HT-29 (cell line): ENCODE results near the gene SRGAP1. TPM values are rescaled to one million over a fixed set of nuclear protein-coding genes. Genes with fewer than 3 reads are reported as not detected.
A peak's percentile ranks its signal among the peaks of the same experiment; 100 is the strongest.

ENCODE experiments used
- DNase-seq: peaks from one replicate; pipeline ENCODE4 v3.0.0-alpha.2; 2015; ENCODE audit warnings: low spot score
- total RNA-seq: library from RNA; depleted of rRNA; stranded (reverse); fragments of >200 nt; shearing (Covaris generic); gene quantifications from 2 replicates; pipeline ENCODE4 v1.2.3, GENCODE V29; 2014

The SRGAP1 gene
- total RNA-seq, 1 experiment from 2014 or later, result 1.0 TPM

DNA sequence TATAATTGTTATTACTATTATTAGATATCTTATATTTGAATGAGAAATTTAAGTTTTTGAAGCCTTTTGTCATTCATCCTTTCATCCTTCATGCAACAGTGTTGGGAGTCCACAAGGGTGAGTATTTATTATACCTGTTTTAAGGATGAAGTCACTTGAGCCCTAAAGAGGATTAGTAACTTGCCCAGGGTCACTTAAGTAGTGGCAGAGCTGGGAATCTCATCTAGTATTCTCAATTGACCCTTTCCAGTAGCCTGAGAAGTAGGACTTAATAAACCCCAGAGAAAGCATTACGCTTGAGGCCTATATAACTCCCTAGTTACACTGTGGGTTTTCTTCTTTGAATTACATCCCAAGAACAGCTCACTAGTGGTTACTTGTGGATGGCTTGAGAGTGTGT, 119.8 kb downstream of the SRGAP1 start:
- no peak for DNase-seq

- no peak for DNase-seq
Observed at GRCh38 chr12:63965936-63966605, 121.6 kb downstream of the SRGAP1 start.

DNA sequence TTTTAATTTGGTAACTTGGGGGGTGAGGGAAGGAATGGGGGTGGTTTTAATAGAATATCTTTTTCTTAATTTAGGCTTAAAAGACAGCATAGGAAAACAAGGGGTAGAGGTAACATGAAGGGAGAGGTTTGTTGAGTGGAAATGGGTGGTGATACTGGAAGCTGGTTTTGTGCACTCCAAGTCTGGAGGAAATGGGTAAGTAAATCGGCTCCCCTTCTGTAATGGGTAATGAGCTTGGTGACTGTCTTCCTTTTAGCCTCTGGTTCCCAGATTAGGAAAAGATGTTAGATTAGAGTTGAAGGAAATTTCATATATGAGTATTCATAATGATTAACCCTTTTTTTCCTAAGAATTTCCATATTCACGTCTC, 122.1 kb downstream of the SRGAP1 start:
- DNase-seq, result no peak

GRCh38 chr12:63967358-63968145, 123.1 kb downstream of the SRGAP1 start:
- no peak for DNase-seq

DNA sequence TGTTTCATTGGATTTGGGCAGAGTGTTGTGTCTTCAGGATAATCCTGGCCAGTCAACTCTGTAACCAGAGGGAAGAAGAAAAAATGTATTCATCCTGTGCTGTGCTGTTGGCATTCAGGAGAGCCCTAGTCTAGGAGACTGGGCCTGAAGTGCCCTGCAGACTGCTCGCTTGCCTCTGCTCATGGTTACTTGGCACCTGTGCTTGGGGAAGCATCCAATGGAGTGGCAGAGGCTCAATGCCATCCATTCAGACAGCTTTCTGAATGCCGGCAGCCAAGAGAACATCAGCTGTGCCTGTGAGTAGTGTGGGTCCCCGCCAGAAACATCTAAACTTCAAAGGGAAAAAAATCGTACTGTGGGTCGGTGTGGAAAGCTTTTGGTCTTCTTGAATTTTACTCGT, 124.2 kb downstream of the SRGAP1 start:
- DNase-seq, result no peak

DNA sequence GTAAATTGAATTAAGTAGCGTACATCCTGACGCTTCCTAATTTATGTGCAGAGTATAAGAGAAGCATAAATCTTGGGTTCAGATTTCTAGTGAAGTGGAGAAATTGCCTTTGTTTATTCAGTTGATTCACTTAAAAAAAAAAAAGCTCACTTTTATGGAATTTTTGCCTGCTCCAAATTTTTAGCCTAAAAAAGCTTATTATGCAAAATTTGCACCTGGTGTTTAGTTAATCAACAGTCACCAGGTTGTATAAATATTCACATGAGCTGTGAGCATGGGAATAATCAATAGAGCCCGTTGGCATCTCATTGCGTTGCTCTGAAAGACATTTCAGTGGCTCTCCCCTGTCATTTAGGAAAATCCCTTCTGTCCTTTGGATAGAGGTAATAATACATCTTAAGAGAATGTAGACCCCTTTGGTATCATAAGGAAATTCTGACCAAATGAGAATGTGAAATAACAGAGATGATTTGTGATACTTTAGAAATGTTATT, 132.4 kb downstream of the SRGAP1 start:
- DNase-seq, result no peak

DNA sequence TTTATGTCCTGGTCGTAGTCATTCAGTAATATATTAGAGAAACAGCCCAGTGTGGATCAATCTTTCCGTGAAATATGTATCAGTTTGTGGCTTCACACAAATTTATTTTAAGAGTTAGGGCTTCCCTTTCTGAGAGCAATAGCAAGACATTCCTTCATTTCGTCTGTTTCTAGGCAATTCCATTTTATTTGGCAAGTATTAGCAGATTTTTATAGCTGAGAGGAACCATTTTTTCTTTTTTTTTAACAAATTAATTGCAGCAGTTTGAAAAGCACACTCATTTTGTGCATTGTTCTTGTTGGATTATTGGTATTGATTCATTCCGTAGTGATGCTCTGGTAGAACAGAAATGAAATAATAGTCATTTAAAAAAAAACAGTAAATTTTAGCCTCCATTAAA, 132.9 kb downstream of the SRGAP1 start:
- no peak for DNase-seq

DNA sequence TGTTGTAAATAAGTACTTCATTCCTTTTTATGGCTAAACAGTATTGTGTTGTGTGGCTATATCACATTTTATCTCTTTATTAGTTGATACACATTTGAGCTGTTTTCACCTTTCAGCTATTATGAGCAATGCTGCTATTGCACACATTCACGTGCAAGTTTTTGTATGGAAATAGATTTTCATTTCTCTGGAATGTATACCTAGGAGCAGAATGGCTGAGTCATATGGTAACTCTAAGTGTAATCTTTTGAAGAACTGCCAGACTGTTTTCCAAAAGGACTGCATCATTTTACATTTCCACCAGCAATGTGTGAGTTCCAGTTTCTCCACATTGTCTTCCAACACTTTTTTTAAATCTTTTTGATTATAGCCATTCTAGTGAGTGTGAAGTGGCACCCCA, 134.0 kb downstream of the SRGAP1 start:
- peak; percentile 1 for DNase-seq

GRCh38 chr12:63980211-63980610, 135.7 kb downstream of the SRGAP1 start:
- DNase-seq, result no peak

- no peak for DNase-seq
Observed at GRCh38 chr12:63981343-63981742, 136.8 kb downstream of the SRGAP1 start.

GRCh38 chr12:63982604-63983295, 138.2 kb downstream of the SRGAP1 start:
- no peak for DNase-seq

GRCh38 chr12:63985456-63985855, 141.0 kb downstream of the SRGAP1 start:
- DNase-seq, result no peak

DNA sequence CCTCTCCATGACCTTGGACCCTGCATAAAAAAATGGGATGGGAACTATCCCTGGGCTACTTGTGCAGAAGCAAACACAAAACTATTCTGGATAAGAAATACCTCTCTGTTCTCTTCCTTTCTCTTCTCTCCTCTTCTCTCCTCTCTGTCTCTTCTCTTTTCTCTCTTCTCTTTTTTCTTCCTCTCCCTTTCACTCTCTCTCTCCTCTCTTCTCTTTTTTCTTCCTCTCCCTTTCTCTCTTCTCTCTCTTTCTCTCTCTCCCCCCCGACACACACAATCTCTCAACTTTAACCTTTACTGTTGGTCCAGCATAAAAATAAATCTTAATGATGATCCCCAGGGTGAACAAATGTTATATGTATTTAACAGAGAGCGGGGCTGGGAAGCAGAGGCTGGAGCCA, 141.4 kb downstream of the SRGAP1 start:
- no peak for DNase-seq

- DNase-seq, result no peak
Observed at GRCh38 chr12:63989301-63989845, 144.9 kb downstream of the SRGAP1 start.

- DNase-seq, result no peak
Observed at GRCh38 chr12:63990828-63991547, 146.5 kb downstream of the SRGAP1 start.

DNA sequence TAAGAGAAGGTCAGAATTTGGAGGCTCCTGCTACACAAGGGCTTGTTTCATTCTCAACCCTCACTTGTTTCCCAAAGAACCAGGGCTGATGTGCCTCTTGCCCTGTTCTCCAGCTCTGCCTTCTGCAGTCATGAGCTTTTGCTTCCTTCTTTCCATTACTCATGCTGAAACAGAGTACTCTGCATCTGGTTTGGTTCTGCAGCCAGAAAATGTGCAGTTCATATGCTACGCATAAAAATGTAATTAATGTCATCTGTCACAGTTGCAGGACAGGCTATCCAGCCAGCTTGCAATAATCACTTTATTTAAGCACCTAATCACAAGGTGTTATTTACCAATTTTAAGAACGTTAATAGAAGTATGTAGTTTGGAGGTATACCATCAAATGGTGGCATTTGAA, 150.2 kb downstream of the SRGAP1 start:
- DNase-seq, result no peak

DNA sequence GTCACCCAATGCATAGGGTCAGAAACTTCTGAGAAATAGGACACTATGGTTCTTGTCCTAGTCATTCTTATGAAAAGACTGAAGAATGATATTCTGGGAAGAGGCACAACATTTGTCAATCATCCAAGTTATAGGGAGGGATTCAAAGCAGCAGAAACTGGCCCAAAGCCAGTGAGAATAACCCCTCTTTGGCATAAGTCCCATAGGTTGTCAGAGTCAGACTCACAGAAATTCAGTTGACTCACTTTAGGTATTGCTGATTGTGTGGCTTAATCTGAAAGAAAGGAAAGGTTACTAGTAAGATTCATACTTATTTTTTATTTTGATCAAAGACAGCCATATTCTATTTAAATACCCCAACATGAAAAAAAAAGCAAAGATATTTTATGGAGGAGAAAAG, 151.0 kb downstream of the SRGAP1 start:
- no peak for DNase-seq

DNA sequence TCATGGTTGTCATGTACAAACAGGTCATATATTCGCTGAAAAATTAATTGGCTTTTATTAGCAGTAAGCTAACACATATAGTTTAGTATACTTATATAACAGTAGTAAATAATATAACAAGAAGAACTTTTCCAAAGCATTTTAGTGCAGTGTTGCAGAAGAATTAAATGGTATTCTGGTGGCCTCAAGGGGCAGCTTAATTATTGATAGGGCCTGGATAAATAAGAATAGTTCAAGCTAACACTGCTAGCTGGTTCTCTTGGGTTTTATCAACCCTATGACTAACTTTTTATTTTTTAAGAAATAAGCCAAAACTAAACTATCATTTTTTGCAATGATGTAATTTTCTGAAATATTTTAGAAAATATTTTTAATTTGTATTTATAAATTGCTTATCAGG, 152.1 kb downstream of the SRGAP1 start:
- DNase-seq, result no peak

GRCh38 chr12:63997198-63997597, 152.7 kb downstream of the SRGAP1 start:
- no peak for DNase-seq

GRCh38 chr12:63998584-63998983, 154.1 kb downstream of the SRGAP1 start:
- DNase-seq, result no peak

DNA sequence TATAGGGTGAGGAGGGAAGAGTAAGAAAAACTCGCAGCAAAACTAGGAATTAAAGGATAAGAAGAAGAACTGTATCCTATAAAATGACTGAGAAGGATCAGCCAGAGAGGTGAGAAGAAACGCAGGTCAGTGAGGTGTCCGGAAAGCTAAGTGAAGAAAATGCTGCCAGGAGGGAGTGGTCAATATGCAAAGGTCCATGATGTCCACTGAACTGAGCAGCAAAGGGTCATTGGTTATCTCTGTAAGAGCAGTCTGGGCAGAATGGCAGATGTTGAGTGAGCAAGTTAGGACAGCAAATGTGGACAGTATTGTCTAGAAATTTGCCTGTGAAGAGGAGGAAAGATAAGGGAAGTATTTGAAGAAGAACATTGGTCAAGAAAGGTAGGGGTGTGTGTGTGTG, 155.4 kb downstream of the SRGAP1 start:
- DNase-seq, result no peak

- DNase-seq, result no peak
Observed at GRCh38 chr12:64001439-64001838, 156.9 kb downstream of the SRGAP1 start.
